ENCODE data around the gene DUSP11. TPM values are rescaled to one million over a fixed set of nuclear protein-coding genes. Genes with fewer than 3 reads are reported as not detected.
A peak's percentile ranks its signal among the peaks of the same experiment; 100 is the strongest.

DUSP11 gene
- total and polyA plus RNA-seq, 9 of the 15 experiments (the other 6 are each of a cell fraction or from before 2014, with no cell fraction given), result 20.7 to 79.8 (median 29.3) TPM

GRCh38 chr2:73818296-73818695 lies 38.4 kb upstream of the DUSP11 start:
- in situ Hi-C loops (cut with MboI) (no loop called here), intact Hi-C loops (cut with micrococcal nuclease) (no loop called here)
- no peak overlapping the region for H3K27ac ChIP-seq (ENCODE audit: extremely low read depth, low read depth, low read length)
- H3K79me2 ChIP-seq (ENCODE audit: control insufficient read depth, insufficient read depth, low read length), result no peaks in the 10 kb centered on the region
- no peaks in the 10 kb centered on the region for H3K36me3 ChIP-seq (ENCODE audit: control insufficient read depth, insufficient read depth, low read length)
- no peaks in the 10 kb centered on the region for H3K9me3 ChIP-seq (replicated peaks; ENCODE audit: control insufficient read depth, insufficient read depth, low read depth, low read length)
- ChIA-PET CTCF (ENCODE audit: low intra/inter-chr PET ratio) (no interaction called here), POLR2A (no interaction called here)
- no peak overlapping the region for H3K4me2 ChIP-seq (ENCODE audit: insufficient read depth, low read length)
- TF ChIP-seq BCL6 (CRISPR knock-in tag; IDR thresholded peaks at IDR 0.05) (no peak), HNRNPUL1 (IDR thresholded peaks at IDR 0.05; ENCODE audit: low read length) (no peak), ZNF717 (CRISPR knock-in tag; IDR thresholded peaks at IDR 0.05) (no peak), EP300 (IDR thresholded peaks at IDR 0.05; ENCODE audit: low read length) (no peak), ZBTB33 (CRISPR knock-in tag; IDR thresholded peaks at IDR 0.05) (no peak), HBP1 (CRISPR knock-in tag; IDR thresholded peaks at IDR 0.05) (no peak), JUNB (CRISPR knock-in tag; conservative IDR thresholded peaks at IDR 0.05) (no peak)
- peaks cover 4 to 16% of the 10 kb centered on the region in 2 experiments; a peak in 3 of 5 replicates for H3K4me1 ChIP-seq (replicated peaks in 1 of 2; ENCODE audit: control insufficient read depth in 2 of 2, insufficient read depth in 2 of 2, low read length in 2 of 2)
- H2AFZ ChIP-seq (ENCODE audit: low read depth, low read length), result no peak overlapping the region
- ATAC-seq, result no peak
- no peaks in the 10 kb centered on the region for H3K27me3 ChIP-seq (ENCODE audit: control insufficient read depth in 2 of 2, insufficient read depth in 2 of 2, low read length in 2 of 2)
- H3K9ac ChIP-seq (ENCODE audit: insufficient read depth in 1 of 2, low read depth in 2 of 2, low read length in 2 of 2), result 0 out of 4 replicates have a peak overlapping the region, but pooled peaks of 1 of the 2 experiments have one; percentile 11
- no TSS peak for BruUV-seq (replicated peaks)
- H4K20me1 ChIP-seq (replicated peaks; ENCODE audit: control insufficient read depth, insufficient read depth, low read length), result no peaks in the 10 kb centered on the region
- H3K9me1 ChIP-seq (ENCODE audit: control insufficient read depth, insufficient read depth, low read length), result no peaks in the 10 kb centered on the region
- no peak for DNase-seq (ENCODE audit: extremely low read depth in 1 of 4, low spot score in 3 of 4)
- no peak for FAIRE-seq
- WGBS (ENCODE audit: insufficient coverage, low coverage, missing lambda C conversion rate), result 72% methylated on average over 8 of the region's 18 CpGs
- H3K4me3 ChIP-seq, result no peak overlapping the region
